ENCODE measurements around the gene NEK7.
"Not testable (repeated sequence)": the region's sequence is repeated elsewhere in the genome, so short reads cannot be mapped to it uniquely, and the experiment has no call there.

The NEK7 gene

DNA sequence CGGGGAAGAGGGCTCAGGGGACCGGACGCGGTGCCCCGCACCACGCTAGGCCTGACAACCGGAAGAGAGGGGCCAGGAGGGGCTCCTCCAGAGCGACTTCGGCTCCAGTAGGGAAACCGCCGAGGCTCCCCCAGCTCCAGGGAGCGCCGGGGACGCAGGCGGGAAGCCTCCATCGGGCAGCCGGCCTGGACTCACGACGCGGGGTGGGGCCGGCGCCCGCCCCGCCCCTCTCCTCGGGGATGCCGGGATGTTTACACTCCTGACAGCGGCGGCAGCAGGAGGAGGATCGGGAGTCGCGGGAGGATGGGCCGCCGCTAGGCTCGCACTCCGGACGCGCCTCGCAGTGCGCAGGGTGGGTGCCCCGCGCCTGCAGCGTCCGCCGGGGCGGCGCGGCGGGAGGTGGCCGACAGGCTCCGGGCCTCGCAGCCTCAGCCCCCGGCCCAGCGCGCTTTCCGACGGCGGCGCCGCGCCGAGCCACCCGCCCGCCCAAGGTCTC, at the start of gene NEK7:
Gene NEK7, plus strand, starts transcription at position 254 of the 496 bp plus-strand sequence. CDS start 75,583 bp downstream, outside the sequence.
- peak; percentile 88 for DNase-seq

DNA sequence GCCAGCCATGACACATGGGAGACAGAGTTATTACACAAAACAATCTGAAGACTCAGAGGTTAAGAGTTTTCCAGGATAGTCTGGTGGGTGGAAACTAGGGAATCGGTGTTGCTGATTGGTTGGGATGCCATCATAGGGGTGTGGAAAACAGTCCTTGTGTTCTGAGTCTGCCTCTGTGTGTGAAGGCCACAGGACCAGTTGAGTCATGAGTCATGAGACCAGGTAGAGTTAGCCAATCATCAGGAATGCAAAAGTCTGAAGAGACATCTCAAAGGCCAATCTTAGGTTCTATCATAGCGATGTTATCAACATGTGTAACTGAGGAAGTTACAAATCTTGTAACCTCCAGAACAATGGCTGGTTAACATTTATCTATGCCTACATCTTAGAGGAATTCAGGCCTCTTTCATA, 49.7 kb upstream of the NEK7 start:
- DNase-seq, result no peak

DNA sequence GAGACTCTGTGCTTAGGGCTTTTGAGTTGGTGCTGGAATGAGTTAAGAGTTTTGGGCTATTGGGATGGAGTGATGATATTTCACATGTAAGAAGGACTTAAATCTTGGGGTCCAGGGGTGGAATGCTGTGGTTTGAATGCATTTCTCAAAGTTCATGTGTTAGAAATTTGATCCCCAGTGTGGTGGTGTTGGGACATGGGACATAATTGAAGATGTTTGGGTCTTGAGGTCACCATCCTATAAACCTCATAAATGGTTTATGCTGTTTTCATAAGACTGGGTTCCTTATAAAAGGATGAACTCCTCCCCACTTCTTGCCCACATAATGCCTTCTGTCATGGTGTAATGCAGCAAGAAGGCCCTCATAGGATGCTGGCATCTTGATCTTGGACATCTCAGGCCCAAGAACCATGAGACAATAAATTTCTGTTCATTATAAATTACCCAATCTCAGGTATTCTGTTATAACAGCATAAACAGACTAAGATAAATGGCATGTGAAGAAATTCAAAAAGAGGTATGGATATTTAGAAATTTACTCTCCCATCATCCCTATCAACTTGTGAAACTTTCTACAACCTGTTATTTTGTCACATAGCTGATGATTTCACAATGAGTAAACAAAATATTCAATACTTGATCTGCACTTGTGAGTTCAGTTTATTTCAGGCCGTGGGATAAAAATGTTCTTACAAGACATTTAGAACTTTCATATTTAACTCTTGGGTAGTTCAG, 48.0 kb upstream of the NEK7 start:
- DNase-seq, result no peak

DNA sequence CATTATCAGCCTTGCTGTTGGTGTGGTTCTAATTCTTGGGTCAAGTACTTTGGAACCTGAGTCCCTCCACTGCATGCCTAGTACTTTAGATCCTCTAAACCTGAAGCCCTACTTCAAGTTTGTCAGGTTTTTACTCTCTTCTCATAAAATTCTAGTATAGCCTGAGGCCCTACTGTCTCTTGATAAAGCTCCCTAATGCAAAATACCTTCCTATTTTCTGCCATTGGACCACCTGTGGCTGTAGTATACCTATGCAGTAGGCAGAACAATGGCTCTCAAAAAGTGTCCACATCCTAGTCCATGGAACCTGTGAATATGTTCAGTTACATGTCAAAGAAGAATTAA, 47.5 kb upstream of the NEK7 start:
- no peak for DNase-seq

DNA sequence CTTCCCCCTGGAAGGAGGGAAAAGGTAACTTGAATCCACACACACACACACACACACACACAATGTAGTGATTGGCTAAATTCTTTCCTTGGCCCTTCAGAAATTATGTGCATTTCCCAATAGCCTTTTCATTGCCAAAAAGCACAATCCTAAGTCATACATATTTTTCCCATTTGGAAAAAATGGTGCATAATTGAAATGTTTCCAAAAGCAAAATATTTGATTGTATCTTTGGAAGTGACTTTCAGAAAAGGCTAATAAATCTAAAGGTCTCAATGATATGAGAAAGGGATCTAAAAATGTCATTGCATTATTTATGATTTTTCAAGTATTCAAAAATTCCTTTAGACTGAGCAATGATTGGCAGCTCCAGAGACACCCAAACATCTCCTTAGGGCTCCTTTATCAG, 43.5 kb upstream of the NEK7 start:
- DNase-seq, result no peak

DNA sequence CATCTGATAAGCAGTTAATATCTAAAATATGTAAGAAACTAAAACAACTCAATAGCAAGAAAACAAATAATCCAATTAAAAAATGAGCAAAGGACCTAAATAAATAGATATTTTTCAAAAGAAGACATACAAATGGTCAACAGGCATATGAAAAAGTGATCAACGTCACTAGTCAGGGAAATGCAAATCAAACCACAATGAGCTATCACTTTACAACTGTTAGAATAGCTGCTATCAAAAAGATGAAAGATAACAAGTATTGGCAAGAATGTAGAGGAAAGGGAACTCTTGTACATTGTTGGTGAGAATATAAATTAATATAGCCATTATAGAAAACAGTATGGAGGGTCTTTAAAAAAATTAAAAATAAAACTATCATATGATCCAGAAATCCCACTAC, 40.7 kb upstream of the NEK7 start:
- no peak for DNase-seq

DNA sequence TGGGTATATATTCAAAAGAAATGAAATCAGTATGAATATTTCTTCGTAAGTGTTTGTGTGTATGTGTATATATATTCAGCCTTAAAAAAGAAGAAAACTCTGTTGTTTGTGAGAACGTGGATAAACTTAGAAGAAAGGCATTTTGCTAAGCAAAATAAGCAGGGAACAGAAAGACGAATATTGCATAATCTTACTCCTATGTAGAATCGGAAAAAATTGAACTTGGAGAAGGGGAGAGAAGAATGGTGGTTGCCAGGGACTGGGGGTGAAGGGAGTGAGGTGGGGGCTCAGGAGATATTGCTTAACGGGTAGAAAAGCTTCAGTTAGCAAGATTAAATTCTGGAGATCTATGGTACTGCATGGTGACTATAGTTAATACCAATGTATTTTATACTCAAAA, 40.3 kb upstream of the NEK7 start:
- no peak for DNase-seq

DNA sequence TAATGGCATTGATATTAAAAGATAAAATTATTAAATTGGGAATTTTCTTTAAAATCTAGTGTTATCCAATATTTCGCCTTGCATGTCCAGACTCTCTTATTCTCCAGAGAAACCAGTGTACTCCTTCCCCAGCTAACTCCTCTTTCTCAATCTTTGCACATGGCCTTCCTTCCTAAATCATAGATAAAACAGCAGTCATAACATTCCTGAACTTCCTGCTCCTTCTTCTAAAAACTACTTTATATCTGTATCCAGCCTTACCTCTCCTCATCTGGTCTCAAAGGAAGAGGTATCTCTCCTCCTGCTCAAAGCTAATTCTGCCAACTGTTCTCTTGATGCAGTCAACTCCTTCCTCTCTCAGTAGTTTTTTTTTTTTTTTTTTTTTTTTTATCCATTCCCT, 39.5 kb upstream of the NEK7 start:
- DNase-seq, result no peak

DNA sequence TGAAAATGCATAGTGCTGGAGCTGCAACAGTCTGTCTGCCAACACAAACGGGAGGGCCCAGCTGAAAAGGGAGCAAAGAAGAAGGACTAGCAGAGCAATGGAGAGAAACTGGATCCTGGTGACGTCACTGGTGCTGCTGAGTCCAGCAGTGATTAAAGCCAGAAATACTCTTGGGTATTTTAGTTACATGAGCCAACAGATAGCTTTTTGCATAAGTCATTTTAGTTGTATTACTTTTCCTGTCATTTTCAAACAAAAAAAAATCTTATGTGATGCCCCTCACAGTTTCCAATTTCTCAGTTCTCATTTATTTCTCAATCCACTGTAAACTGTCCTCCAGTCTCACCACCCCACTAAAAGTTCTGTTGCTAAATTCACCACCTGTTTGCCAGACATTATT, 38.7 kb upstream of the NEK7 start:
- DNase-seq, result no peak

DNA sequence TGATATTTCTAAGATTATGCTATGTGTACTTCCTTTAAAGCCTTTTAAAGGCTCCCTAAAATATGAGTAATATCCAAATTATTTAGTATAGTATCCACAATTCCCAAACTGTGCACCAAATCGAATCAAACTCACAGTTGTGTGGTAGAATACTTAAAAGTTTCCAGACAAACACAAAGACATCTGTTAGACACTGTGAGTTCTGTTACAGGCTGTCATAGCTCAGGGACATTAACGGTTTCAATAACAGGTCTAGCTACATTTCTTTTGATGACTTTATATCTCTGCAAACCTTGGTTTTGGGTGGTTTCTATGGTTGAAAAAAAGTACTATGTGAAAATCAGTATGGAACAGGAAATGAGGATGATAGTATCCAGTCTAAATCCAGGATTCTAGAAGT, 36.9 kb upstream of the NEK7 start:
- DNase-seq, result no peak

DNA sequence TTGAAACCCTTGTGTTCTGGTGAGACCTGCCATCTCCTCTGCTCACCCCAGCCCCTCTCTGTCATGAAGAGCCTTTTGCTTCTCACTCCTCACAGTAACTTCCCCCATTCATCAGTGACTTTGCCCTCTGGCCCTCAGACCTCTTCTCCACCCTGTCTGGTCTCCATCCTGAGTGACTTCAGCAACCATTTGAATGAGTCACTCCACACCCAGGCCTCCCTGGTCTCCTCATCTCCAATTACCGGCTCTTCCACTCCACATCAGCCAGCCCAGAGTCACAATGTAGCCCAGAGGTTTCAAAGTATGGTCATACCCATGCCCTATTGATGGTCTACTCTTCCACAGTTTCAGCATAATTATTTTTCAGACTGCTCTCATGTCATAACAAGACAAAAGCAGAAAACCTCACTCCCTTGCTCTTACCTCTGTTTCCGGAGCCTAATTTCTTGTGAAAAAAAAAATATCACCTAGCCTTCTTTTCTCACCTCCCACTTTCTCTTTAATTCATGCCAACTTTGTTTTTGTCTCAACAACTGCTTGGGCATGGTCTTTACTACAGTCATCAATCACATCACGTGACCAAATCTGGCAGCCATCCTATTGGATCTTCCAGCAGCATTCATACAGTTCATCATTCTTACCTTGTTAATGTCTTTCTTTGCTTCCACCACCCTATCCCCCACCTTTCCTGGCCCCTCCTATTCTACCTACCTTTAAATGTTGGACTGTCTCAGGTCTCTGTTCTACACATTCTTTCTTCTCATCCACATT, 35.6 kb upstream of the NEK7 start:
- no peak for DNase-seq

DNA sequence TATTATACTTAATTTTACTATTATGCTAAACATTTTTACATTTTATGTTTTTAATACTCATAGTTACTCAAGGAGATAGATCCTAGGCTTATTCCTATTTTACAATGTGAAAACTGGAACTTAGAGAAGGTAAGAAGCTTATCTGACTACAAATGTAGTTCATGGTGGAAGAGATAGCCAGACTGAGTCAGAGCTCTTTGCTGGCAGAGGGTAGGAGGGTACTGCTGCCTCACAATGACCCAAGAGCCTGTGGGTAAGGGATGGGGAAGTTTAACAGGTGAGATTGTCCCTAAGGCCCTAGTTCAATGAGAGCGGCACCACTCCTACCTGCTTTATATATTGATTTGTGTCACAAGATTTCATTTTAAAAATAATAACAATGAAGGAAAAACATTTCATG, 34.1 kb upstream of the NEK7 start:
- no peak for DNase-seq

DNA sequence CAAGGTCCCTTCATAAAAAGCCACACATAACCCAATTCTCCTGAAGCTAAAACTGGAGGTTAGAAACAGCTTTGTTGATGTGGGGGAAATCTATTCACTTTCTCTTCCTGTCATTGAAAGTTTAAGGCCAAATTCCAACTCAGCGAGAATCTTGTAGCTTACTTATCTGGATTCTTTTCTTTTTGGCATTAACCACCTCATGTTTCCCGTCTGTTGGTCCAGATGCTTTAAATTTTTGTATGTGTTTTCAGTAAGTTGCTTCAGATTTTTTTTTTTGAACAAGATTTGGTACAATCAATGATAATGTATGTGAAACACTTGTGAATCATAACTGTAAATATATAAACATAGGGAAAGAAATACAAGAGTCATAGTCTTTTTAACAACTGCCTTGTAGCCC, 33.7 kb upstream of the NEK7 start:
- DNase-seq, result no peak

DNA sequence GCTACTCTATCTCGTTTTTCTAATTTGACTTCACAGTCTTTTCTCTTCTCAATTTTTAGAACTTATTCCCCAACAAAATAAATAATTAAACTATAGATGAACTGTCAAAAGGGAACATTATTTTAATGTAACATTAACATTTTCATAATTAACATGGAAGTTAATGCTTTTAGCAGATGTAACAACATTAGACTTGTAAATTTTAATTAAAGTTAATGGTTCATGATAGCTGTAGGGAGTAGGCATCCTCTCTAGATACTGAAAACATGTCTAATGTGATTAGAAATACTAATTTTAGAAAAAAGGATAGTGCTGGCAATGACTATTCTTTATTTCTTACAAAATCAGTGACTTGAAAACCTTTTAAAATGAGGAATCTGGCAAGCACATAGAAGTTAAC, 32.1 kb upstream of the NEK7 start:
- no peak for DNase-seq

DNA sequence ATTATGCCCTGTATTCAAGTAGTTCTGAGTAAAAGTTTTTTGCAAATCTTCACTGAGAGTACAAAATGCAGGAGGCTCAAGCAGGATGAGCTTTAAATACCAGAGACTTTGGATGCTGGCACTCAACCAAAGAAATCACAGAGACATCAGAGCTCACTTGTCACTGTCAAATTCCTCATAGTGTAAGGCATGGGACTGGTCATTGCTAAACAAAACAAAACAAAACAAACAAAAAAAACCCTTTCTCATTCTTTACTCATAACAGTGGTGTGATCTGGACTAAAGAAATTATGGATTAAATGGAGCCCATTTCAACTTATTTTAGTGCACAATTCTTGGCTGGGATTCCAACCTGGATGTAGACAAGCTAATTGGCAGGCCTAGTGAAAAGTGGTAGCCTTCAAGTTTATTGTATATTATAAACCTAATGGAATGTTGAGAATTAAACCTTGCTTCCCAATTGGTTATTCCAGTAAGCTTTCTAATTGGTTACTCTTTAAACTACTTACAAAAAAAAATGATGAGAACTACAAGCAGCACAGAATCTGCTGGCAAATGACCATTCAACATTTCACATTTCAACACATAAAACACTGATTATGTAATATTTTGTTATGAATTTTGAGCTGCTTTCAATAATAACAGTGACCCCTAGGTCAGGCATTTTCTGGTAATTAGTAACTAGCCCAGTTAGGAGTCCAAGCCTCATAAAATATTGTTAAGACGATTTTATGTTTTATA, 30.6 kb upstream of the NEK7 start:
- DNase-seq, result no peak

DNA sequence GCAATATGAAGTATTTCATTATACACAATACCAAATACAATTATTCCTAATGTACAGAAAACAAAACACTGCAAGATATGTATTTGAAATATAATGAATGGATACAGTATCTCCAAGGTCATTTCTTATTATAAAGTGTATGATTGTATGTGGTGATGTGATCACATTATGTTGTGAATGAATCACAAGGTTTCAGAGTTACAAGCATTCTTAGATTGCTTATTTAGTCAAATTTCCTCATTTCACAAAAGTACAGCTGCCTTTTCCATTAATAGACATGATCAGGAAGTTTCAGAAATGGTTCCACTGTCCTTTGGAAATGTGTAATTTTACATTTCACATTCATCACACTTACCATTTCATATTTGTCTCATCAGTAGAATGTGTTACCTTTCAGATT, 28.3 kb upstream of the NEK7 start:
- no peak for DNase-seq

DNA sequence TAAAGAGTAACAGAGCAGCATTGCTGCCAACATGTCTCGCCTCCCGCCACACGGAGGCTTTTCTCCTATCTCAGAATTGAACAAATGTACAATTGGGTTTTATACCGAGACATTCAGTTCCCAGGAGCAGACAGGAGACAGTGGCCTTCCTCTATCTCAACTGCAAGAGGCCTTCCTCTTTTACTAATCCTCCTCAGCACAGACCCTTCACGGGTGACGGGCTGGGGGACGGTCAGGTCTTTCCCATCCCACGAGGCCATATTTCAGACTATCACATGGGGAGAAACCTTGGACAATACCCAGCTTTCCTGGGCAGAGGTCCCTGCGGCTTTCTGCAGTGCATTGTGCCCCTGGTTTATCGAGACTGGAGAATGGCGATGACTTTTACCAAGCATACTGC, 26.7 kb upstream of the NEK7 start:
- not testable (repeated sequence) for DNase-seq

DNA sequence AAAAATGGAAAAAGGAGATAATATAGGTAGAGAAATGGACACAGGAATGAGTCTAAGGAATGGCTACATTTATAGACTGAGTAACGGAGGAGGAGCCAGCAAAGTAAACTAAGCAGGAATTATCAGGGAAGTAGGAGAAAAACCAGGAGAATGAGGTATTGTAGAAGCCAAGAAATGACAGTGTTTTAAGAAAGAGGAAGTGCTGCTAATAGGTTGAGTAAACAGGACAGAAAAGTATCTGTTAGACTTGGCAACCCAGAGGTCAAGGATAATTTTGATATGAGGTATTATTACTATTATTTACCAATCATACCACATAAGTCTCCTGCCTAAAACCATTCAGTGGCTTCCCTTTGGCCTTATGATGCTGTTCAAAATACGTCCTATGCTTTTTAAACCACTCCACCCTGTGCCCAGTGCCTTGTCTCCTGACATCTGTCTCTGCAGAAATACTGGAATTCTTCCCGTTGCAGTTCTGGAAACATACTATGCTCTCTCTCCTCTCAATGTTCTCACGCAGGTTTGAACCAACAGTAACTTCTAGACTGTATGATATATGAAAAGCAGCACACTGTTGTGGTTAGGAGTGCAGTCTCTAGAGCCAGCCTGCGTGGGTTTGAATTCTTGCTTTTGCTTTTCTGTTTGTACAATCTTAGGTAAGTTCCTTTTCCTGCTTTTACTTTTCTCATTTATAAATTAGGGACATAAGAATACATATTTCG, 24.6 kb upstream of the NEK7 start:
- DNase-seq, result no peak

DNA sequence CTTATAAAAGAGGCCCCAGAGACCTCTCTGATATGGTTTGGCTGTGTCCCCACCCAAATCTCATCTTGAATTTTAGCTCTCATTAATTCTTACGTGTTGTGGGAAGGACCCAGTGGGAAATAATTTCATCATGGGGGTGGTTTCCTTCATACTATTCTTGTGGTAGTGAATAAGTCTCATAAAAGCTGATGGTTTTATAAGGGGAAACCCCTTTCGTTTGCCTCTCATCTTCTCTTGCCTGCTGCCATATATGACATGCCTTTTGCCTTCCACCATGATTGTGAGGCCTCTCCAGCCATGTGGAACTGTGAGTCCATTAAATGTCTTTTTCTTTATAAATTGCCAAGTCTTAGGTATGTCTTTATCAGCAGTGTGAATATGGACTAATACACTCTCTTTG, 22.5 kb upstream of the NEK7 start:
- no peak for DNase-seq

DNA sequence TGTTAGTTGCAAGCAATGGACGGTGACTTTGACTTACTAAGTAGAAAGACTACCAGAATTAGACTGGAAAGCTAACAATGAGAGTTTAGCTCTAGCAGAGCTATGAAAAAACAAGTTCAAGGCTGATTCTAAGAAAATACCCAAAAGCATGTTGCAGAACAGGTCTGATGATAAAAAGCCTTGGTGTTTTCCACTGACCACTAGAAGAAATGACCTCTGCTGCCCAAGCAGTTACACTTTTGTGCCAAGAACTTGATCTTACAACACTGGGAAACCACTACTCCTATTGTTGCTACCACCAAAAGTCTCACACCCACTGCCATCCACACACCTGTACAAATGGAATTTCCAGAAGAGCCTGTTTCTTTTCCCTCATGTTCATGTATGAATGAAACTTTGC, 21.4 kb upstream of the NEK7 start:
- DNase-seq, result no peak

DNA sequence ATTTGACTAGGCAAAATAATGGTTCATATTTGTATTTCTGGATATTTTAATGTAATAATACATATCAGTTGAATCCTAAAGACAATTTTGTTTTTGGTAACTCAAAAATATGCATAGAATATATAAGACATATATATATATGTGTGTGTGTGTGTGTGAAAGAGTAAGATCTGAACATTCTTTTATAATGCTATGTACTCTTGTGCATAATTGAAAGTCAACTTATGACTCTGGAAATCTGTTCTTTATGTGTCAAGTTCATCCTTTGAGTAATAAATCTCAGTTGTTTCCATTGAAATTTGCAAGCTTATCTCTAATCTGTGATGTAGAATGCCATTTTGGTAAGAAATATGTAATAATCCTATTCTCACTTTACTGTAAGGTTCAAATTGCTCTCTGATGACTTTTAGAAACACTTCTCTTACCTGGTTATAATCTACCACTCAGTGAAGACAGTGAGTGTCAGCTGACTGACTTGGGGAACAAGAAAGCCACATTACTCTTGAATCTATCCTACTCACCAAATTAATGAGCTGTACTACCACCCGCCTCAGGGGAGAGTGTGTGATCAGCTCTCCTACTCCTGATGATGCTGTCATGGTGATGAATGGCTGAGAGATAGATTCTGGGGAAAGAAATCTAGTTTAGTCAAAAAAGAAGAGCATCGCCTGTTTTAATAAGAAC, 15.0 kb upstream of the NEK7 start:
- DNase-seq, result no peak

DNA sequence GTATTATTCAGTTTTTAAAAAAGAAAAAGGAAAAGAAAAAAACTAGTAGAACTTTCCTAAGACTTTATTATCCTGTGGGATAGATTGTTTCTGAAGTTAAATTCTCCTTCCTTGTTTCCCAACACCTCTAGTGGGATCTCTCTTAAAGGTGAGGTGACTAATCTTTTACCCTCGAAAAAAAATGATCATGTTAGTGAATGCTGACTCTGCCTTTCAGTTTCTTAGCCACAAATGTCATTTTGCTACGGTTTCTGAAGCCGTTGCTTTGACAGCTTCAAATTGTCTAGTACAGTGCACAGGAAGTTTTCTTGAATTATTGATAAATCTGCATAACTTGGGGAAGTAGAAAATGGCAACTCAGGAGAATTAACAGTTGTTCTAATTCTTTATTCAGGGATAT, 13.0 kb upstream of the NEK7 start:
- DNase-seq, result no peak

DNA sequence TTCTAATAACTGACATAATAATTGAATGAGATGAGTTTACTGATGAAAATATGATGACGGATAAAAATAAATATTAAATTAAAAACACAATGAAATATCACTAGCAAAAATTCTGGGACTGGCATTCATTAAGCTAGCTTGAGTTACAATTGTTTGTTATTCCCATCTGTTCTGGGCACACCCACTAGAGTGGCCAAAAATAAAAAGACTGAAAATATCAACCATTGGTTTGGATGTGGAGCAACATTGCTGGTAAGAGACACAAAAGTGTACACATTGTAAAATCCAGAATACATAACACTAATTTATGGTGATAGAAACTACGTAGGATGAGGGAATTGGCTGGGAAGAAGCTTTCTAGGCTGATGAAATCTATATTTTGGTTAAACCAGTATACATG, 9.6 kb upstream of the NEK7 start:
- DNase-seq, result no peak

Data from NCI-H146 (cell line).